Breast epithelium (tissue), 4 donors: ENCODE data around the gene ACLY. TPM values are rescaled to one million over a fixed set of nuclear protein-coding genes. Genes with fewer than 3 reads are reported as not detected.

Source experiments
- DNase-seq, 2 donors: peaks; one replicate each; pipeline ENCODE4 v3.0.0-alpha.2; 2019; ENCODE audit warnings: low spot score in 2 of 2
- H3K27ac ChIP-seq, 2 donors: fragments of 200-600 bp; sonication (generic) in 1 of 2; one replicate each; pipeline ENCODE4 v1.5.1; 2016 to 2019; ENCODE audit warnings: mild to moderate bottlenecking in 1 of 2
- H3K27me3 ChIP-seq, 2 donors: fragments of 200-600 bp; sonication (generic) in 1 of 2; one replicate each; pipeline versions ENCODE4 v1.5.1 to v1.6.0; 2017 to 2019; ENCODE audit warnings: control low read depth in 1 of 2, mild to moderate bottlenecking in 1 of 2
- H3K36me3 ChIP-seq: fragments of 200-600 bp; one replicate; pipeline ENCODE4 v1.5.1; 2019
- H3K4me1 ChIP-seq, 2 donors: fragments of 200-600 bp; sonication (generic); one replicate each; pipeline ENCODE4 v1.5.1; 2016 to 2019; ENCODE audit warnings: control low read depth in 1 of 2
- H3K4me3 ChIP-seq, 3 donors: fragments of 200-600 bp; sonication (generic); 1 replicate in 2 of 3; 2 replicates in 1 of 3; pipeline ENCODE4 v1.5.1; 2016 to 2019; ENCODE audit warnings: mild to moderate bottlenecking in 3 of 3, moderate library complexity in 2 of 3
- H3K9me3 ChIP-seq, 2 donors: fragments of 200-600 bp; sonication (generic) in 1 of 2; one replicate each; pipeline ENCODE4 v1.5.1; 2016 to 2019; ENCODE audit warnings: control low read depth in 1 of 2
- CTCF ChIP-seq, 3 donors: fragments of 450-650 bp; IDR thresholded peaks; one replicate each; pipeline ENCODE4 v1.5.1; 2016 to 2017; ENCODE audit warnings: antibody characterized with exemption in 3 of 3, mild to moderate bottlenecking in 3 of 3, moderate library complexity in 3 of 3
- POLR2A ChIP-seq: fragments of 450-650 bp; IDR thresholded peaks from one replicate; pipeline ENCODE4 v1.6.1; 2016; ENCODE audit warnings: antibody characterized with exemption, mild to moderate bottlenecking, moderate library complexity
- POLR2AphosphoS5 ChIP-seq, 3 donors: sonication (generic); formaldehyde crosslinking; IDR thresholded peaks; one replicate each; pipeline ENCODE4 v1.6.1; 2017; ENCODE audit warnings: antibody characterized with exemption in 3 of 3
- intact Hi-C: fragments of 100-400 bp; cut with DNase I; formaldehyde crosslinking; loops from one replicate; pipeline ENCODE4 v1.15.1; 2023; ENCODE audit warnings: low total_unique reads
- total RNA-seq, 3 donors: library from RNA; depleted of rRNA; stranded (reverse); fragments of >200 nt; gene quantifications; one replicate each; pipeline ENCODE4 v1.1.0, GENCODE V29; 2016

The ACLY gene
- total RNA-seq, 3 donors from 2014 or later = 50.1 to 84.2 (median 66.3) TPM

- no peak overlapping the region for H3K4me3 ChIP-seq
- DNase-seq = no peak
- TF ChIP-seq POLR2A (no peak), POLR2AphosphoS5 (IDR thresholded peaks at IDR 0.05) (no peak), CTCF (IDR thresholded peaks at IDR 0.05) (no peak)
- H3K27me3 ChIP-seq = no peaks in the 10 kb centered on the region
- no peaks in the 10 kb centered on the region for H3K36me3 ChIP-seq
- intact Hi-C loops = no loop called here
- no peak overlapping the region for H3K27ac ChIP-seq
- no peaks in the 10 kb centered on the region for H3K9me3 ChIP-seq
- H3K4me1 ChIP-seq = no peaks in the 10 kb centered on the region
These were observed 97.0 kb downstream of the ACLY start for GRCh38 chr17:41821776-41822175.

GRCh38 chr17:41818024-41818423, 100.7 kb downstream of the ACLY start:
- intact Hi-C loops = loop anchor here (5.0 kb wide), 1 partner anchor 1089 kb away; no protein-coding TSS in a partner anchor
- DNase-seq = no peak
- H3K4me3 ChIP-seq = no peak overlapping the region
- no peaks in the 10 kb centered on the region for H3K9me3 ChIP-seq
- TF ChIP-seq CTCF (IDR thresholded peaks at IDR 0.05) (no peak), POLR2AphosphoS5 (IDR thresholded peaks at IDR 0.05) (no peak), POLR2A (no peak)
- H3K36me3 ChIP-seq = no peaks in the 10 kb centered on the region
- no peaks in the 10 kb centered on the region for H3K4me1 ChIP-seq
- no peaks in the 10 kb centered on the region for H3K27me3 ChIP-seq
- H3K27ac ChIP-seq = no peak overlapping the region

Other genes with a start within 250 kb of the ACLY start
- gene EIF1, start 230.1 kb downstream of the ACLY start, total RNA-seq = 100 to 1,000 TPM; 217 to 850 (median 260) TPM
- gene GAST, start 206.6 kb downstream of the ACLY start, total RNA-seq = not detected
- 1 to 10 TPM in 1 of 3 donors, under 1 TPM in 1, not detected in 1; 0.33 to 2.2 TPM for gene HAP1, start 184.3 kb downstream of the ACLY start, total RNA-seq
- gene JUP, start 132.2 kb downstream of the ACLY start, total RNA-seq = 100 to 1,000 TPM; 107 to 158 (median 121) TPM
- gene P3H4, start 107.0 kb downstream of the ACLY start, total RNA-seq = 10 to 100 TPM in 2 of 3 donors, 1 to 10 TPM in 1; 6.2 to 19.0 (median 14.9) TPM
- gene FKBP10, start 105.9 kb downstream of the ACLY start, total RNA-seq = 10 to 100 TPM; 35.9 to 43.3 (median 39.4) TPM
- gene NT5C3B, start 82.7 kb downstream of the ACLY start, total RNA-seq = 10 to 100 TPM; 50.2 to 83.9 (median 60.6) TPM
- gene KLHL10, start 81.1 kb downstream of the ACLY start, total RNA-seq = under 1 TPM in 2 of 3 donors, not detected in 1; 0.80 to 0.88 TPM
- gene KLHL11, start 53.5 kb downstream of the ACLY start, total RNA-seq = 10 to 100 TPM; 22.6 to 35.7 (median 25.1) TPM
- gene ODAD4, start 11.7 kb upstream of the ACLY start, total RNA-seq = 1 to 10 TPM in 2 of 3 donors, under 1 TPM in 1; 0.48 to 3.2 (median 1.6) TPM
- gene CNP, start 47.8 kb upstream of the ACLY start, total RNA-seq = 10 to 100 TPM; 51.8 to 55.5 (median 53.7) TPM
- 10 to 100 TPM; 69.7 to 73.7 (median 70.4) TPM for gene DNAJC7, start 98.5 kb upstream of the ACLY start, total RNA-seq
- 10 to 100 TPM; 21.6 to 33.8 (median 22.5) TPM for gene NKIRAS2, start 101.1 kb upstream of the ACLY start, total RNA-seq
- gene C17orf113, start 131.7 kb upstream of the ACLY start, total RNA-seq = 1 to 10 TPM; 1.3 to 4.0 (median 2.3) TPM
- gene ZNF385C, start 179.5 kb upstream of the ACLY start, total RNA-seq = 1 to 10 TPM in 1 of 3 donors, under 1 TPM in 2; 0.48 to 1.0 (median 0.66) TPM
- 10 to 100 TPM; 13.1 to 22.8 (median 13.4) TPM for gene DHX58, start 193.8 kb upstream of the ACLY start, total RNA-seq
- gene KAT2A, start 202.4 kb upstream of the ACLY start, total RNA-seq = 10 to 100 TPM; 22.7 to 55.8 (median 54.4) TPM
- under 1 TPM in 1 of 3 donors, not detected in 2; 0.48 TPM for gene HSPB9, start 203.9 kb upstream of the ACLY start, total RNA-seq
- 100 to 1,000 TPM; 114 to 146 (median 117) TPM for gene RAB5C, start 236.0 kb upstream of the ACLY start, total RNA-seq